G401.6 (cell line): ENCODE measurements around the gene LRRC8E.

Source experiments
- FAIRE-seq: peaks from 2 replicates; lab custom pipeline; 2012; peaks lifted over from hg19 to GRCh38; lab: Jason Lieb, UNC

Gene LRRC8E

DNA sequence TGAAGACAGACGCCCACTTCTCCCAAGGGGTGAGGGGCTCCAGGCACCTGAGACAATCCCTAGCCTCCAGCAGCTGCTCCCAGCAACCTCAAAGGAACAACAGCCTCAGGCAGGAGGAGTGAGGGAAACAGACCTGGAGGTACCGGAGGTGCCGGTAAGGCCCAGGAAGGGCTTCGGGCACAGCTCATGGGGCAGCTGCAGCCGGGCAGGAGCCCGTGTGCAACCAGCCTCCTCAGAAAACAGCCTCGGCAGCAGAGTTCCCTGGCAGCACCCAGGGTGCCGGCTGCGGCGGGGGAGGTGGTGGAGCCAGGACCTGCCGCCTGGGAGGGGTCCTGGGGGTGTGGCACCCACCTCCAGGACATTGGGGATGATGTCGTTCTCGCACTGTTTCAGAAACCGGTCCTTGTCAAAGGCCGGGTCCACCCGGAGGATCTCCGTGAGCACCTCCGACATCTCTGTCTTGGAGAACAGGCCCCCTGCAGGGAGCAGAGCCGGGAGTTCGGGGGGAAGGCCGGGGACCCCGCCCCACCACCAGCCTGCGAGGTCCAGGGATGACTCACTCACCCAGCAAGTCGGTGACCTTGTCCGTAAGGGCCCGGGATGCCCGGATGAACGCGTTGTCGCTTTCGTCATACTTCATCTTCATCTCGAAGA lies 44.1 kb downstream of the LRRC8E start:
- FAIRE-seq = no peak

GRCh38 chr19:7932930-7933300 lies 44.6 kb downstream of the LRRC8E start:
- FAIRE-seq = no peak

- FAIRE-seq = no peak
Measured at GRCh38 chr19:7933411-7933810, 45.1 kb downstream of the LRRC8E start.

- no peak for FAIRE-seq
Measured at GRCh38 chr19:7933828-7934725, 45.8 kb downstream of the LRRC8E start.

DNA sequence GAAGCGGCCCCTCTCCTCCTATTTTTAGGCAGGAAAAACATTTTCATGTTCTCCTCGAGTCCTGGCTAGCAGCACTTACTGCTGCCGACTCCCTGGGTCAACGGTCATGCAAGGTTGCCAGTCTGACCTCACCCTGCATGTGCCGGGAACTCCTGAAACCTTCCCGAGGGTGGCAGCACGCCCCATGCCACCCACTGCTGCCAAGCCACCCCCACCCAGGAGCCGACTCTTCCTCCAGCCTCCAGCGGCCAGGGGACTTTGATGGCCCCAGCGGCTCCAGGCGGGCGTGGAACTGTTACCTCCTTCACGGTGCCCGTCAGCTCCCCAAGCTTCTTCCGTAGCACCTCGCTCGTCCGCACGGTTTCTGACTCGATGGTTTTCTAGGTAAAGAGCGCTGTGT lies 46.5 kb downstream of the LRRC8E start:
- FAIRE-seq = no peak

- no peak for FAIRE-seq
Measured at GRCh38 chr19:7940841-7941240, 52.5 kb downstream of the LRRC8E start.

GRCh38 chr19:7941895-7942596 lies 53.7 kb downstream of the LRRC8E start:
- no peak for FAIRE-seq

GRCh38 chr19:7942981-7943443 lies 54.7 kb downstream of the LRRC8E start:
- FAIRE-seq = no peak

- FAIRE-seq = peak; percentile 99
Measured at GRCh38 chr19:7943444-7944176, 55.3 kb downstream of the LRRC8E start, which contains the start of gene TIMM44. Gene TIMM44 (minus strand): TSS chr19:7943666. CDS start chr19:7943651, 15 bp downstream.

DNA sequence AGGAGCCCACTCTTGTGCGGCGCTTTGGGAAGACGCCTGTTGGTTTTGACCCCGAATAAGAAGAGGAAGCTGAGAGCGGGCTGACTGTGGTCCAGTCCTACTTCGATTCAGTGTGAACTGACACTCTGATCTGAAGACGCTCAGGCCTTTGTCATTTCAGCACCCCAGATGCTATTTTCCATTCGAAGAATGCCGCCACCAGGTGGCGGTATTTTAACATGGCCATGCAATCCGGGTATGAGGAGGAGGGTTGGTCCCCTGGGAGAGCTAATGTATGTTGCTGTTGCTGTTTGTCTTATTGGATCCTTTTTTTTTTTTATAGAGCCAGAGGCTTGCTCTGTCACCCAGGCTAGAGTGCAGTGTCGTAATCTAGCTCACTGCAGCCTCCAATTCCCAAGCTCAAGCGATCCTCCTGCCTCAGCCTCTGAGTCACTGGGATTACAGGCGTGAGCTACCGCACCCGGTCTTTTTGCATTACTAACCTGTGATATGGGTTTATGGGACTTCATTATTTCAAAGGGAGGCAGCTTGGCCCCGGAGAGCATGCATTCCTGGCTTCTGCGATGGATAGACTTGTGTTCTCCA lies 56.0 kb downstream of the LRRC8E start:
- peak; percentile 94 for FAIRE-seq

GRCh38 chr19:7947939-7948338 lies 59.6 kb downstream of the LRRC8E start:
- FAIRE-seq = no peak
